ENCODE measurements around the gene ANXA9.

ANXA9 gene

GRCh38 chr1:151037032-151037431 is 54.9 kb downstream of the ANXA9 start:
- H3K9me3 ChIP-seq (ENCODE audit: control insufficient read depth, insufficient read depth, low read depth, low read length), result no peaks in the 10 kb centered on the region
- no peak for TF ChIP-seq ZNF692 (tag by site-specific recombination; IDR thresholded peaks at IDR 0.05)
- TF ChIP-seq TCF7L2 (IDR thresholded peaks at IDR 0.05; ENCODE audit: borderline replicate concordance, low read depth, low read length), result no peak
- no peak for TF ChIP-seq ZNF704 (tag by site-specific recombination; IDR thresholded peaks at IDR 0.05)
- TF ChIP-seq ZNF280C (tag by site-specific recombination; IDR thresholded peaks at IDR 0.05), result no peak
- no peak for TF ChIP-seq ZNF600 (tag by site-specific recombination; IDR thresholded peaks at IDR 0.05)
- no peak for TF ChIP-seq ZNF112 (tag by site-specific recombination; IDR thresholded peaks at IDR 0.05)
- ChIA-PET POLR2A (no interaction called here), CTCF (no interaction called here)
- no peak overlapping the region for H3K4me3 ChIP-seq (ENCODE audit: low read depth, low read length)
- no peak overlapping the region for H3K27ac ChIP-seq (ENCODE audit: extremely low read depth, low read depth, low read length)
- H3K4me1 ChIP-seq (ENCODE audit: control insufficient read depth, insufficient read depth, low read length), result no peaks in the 10 kb centered on the region
- peaks cover 6 to 28% of the 10 kb centered on the region in 2 experiments for H3K36me3 ChIP-seq (ENCODE audit: control insufficient read depth in 2 of 2, insufficient read depth in 1 of 2, low read length in 2 of 2)

- ChIA-PET POLR2A (no interaction called here), CTCF (interaction anchor here (1.3 to 1.7 kb wide), 2 partner anchors 8 to 15 kb away, joined by 4 to 6 read pairs; partner anchors contain the start of gene C1orf56)
- peaks cover 2 to 22% of the 10 kb centered on the region in 2 experiments for H3K36me3 ChIP-seq (ENCODE audit: control insufficient read depth in 2 of 2, insufficient read depth in 1 of 2, low read length in 2 of 2)
- H3K4me3 ChIP-seq (ENCODE audit: low read depth, low read length), result no peak overlapping the region
- no peaks in the 10 kb centered on the region for H3K9me3 ChIP-seq (ENCODE audit: control insufficient read depth, insufficient read depth, low read depth, low read length)
- no peak overlapping the region for H3K27ac ChIP-seq (ENCODE audit: extremely low read depth, low read depth, low read length)
- H3K4me1 ChIP-seq (ENCODE audit: control insufficient read depth, insufficient read depth, low read length), result no peaks in the 10 kb centered on the region
- TF ChIP-seq ZNF221 (tag by site-specific recombination; IDR thresholded peaks at IDR 0.05; ENCODE audit: borderline replicate concordance) (no peak), ZEB2 (tag by site-specific recombination; IDR thresholded peaks at IDR 0.05) (no peak), ZNF174 (tag by site-specific recombination; IDR thresholded peaks at IDR 0.05) (no peak), ZNF169 (tag by site-specific recombination; IDR thresholded peaks at IDR 0.05) (no peak), ZIC2 (tag by site-specific recombination; IDR thresholded peaks at IDR 0.05) (no peak), ELK4 (IDR thresholded peaks at IDR 0.05; ENCODE audit: borderline replicate concordance, low read depth, low read length) (no peak), ZBTB49 (tag by site-specific recombination; IDR thresholded peaks at IDR 0.05; ENCODE audit: low read depth) (no peak), ZNF423 (tag by site-specific recombination; IDR thresholded peaks at IDR 0.05) (no peak), ZSCAN23 (tag by site-specific recombination; IDR thresholded peaks at IDR 0.05) (no peak), TSHZ1 (tag by site-specific recombination; IDR thresholded peaks at IDR 0.05; ENCODE audit: borderline replicate concordance) (no peak)
Measured at GRCh38 chr1:151039521-151039920, 57.4 kb downstream of the ANXA9 start.
